Breast epithelium (tissue), 4 donors: ENCODE data around the gene ASAP2. TPM values are rescaled to one million over a fixed set of nuclear protein-coding genes. Genes with fewer than 3 reads are reported as not detected.

ENCODE experiments used
- DNase-seq, 2 donors: peaks; one replicate each; pipeline ENCODE4 v3.0.0-alpha.2; 2019; ENCODE audit warnings: low spot score in 2 of 2
- H3K27ac ChIP-seq, 2 donors: fragments of 200-600 bp; sonication (generic) in 1 of 2; one replicate each; pipeline ENCODE4 v1.5.1; 2016 to 2019; ENCODE audit warnings: mild to moderate bottlenecking in 1 of 2
- H3K27me3 ChIP-seq, 2 donors: fragments of 200-600 bp; sonication (generic) in 1 of 2; one replicate each; pipeline versions ENCODE4 v1.5.1 to v1.6.0; 2017 to 2019; ENCODE audit warnings: control low read depth in 1 of 2, mild to moderate bottlenecking in 1 of 2
- H3K36me3 ChIP-seq: fragments of 200-600 bp; one replicate; pipeline ENCODE4 v1.5.1; 2019
- H3K4me1 ChIP-seq, 2 donors: fragments of 200-600 bp; sonication (generic); one replicate each; pipeline ENCODE4 v1.5.1; 2016 to 2019; ENCODE audit warnings: control low read depth in 1 of 2
- H3K4me3 ChIP-seq, 3 donors: fragments of 200-600 bp; sonication (generic); 1 replicate in 2 of 3; 2 replicates in 1 of 3; pipeline ENCODE4 v1.5.1; 2016 to 2019; ENCODE audit warnings: mild to moderate bottlenecking in 3 of 3, moderate library complexity in 2 of 3
- H3K9me3 ChIP-seq, 2 donors: fragments of 200-600 bp; sonication (generic) in 1 of 2; one replicate each; pipeline ENCODE4 v1.5.1; 2016 to 2019; ENCODE audit warnings: control low read depth in 1 of 2
- POLR2A ChIP-seq: fragments of 450-650 bp; IDR thresholded peaks from one replicate; pipeline ENCODE4 v1.6.1; 2016; ENCODE audit warnings: antibody characterized with exemption, mild to moderate bottlenecking, moderate library complexity
- POLR2AphosphoS5 ChIP-seq, 3 donors: sonication (generic); formaldehyde crosslinking; IDR thresholded peaks; one replicate each; pipeline ENCODE4 v1.6.1; 2017; ENCODE audit warnings: antibody characterized with exemption in 3 of 3
- intact Hi-C: fragments of 100-400 bp; cut with DNase I; formaldehyde crosslinking; loops from one replicate; pipeline ENCODE4 v1.15.1; 2023; ENCODE audit warnings: low total_unique reads
- total RNA-seq, 3 donors: library from RNA; depleted of rRNA; stranded (reverse); fragments of >200 nt; gene quantifications; one replicate each; pipeline ENCODE4 v1.1.0, GENCODE V29; 2016
- TF ChIP-seq, protein P1 (sequence below), 3 donors: fragments of 450-650 bp; IDR thresholded peaks; one replicate each; pipeline ENCODE4 v1.5.1; 2016 to 2017; ENCODE audit warnings: antibody characterized with exemption in 3 of 3, mild to moderate bottlenecking in 3 of 3, moderate library complexity in 3 of 3

ASAP2 gene
- total RNA-seq, 3 donors from 2014 or later = 14.5 to 24.2 (median 21.0) TPM

DNA sequence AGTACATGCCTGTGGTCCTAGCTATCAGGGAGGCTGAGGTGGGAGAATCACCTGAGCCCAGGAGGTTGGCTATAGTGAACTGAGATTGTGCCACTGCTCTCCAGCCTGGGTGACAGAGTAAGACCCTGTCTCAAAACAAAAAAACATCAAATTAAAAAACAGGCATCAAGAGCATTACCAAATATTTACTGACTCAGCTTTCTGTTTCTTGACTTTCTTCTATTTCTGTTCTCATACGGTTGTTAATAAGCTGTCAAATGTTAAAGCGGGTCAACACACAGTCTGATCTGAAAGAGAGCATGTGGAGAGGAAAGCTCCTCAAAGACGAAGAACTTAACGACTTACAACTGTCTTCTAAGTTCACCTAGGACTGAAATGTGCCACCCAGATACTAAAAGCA, 157.8 kb downstream of the ASAP2 start:
- no peak for DNase-seq
- no peaks in the 10 kb centered on the region for H3K4me1 ChIP-seq
- H3K36me3 ChIP-seq = no peaks in the 10 kb centered on the region

DNA sequence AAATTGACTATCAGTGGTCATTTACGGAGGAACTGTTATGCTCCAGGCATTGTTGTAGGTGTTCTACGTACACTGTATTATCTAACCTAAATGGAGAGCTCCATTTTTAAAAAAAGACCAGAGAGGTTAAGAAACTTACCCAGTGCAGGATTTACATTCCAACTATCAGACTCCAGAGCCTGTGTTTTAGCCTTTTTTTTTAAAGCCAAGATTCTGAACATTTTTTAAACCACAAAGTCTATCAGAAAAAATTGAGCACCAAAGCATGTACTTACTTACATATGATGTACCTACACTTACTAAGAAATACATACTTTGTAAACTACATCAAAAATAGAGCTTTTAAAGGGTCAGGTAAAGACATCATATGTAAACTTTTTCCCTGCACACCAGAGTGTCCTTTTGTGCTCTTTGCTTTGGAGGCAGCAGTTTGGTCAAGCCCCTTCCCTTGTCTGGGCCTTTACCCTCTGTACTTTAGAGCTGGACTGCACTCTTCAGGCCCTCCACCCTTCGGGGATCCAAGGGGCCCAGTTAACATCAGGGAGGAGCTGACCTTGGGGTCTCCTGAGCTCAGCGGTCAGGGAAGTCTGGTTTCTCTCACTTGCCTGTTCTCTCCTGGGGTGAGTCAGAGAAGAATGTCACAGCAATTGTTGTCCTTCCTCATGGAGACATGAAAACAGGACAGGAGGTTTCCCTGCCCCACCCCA, 158.3 kb downstream of the ASAP2 start:
- intact Hi-C loops = no loop called here
- no peak overlapping the region for H3K4me3 ChIP-seq
- H3K27me3 ChIP-seq = no peaks in the 10 kb centered on the region
- no peaks in the 10 kb centered on the region for H3K9me3 ChIP-seq
- no peaks in the 10 kb centered on the region for H3K36me3 ChIP-seq
- H3K27ac ChIP-seq = no peak overlapping the region
- TF ChIP-seq POLR2AphosphoS5 (IDR thresholded peaks at IDR 0.05) (no peak), POLR2A (no peak)
- TF ChIP-seq, protein P1, sequence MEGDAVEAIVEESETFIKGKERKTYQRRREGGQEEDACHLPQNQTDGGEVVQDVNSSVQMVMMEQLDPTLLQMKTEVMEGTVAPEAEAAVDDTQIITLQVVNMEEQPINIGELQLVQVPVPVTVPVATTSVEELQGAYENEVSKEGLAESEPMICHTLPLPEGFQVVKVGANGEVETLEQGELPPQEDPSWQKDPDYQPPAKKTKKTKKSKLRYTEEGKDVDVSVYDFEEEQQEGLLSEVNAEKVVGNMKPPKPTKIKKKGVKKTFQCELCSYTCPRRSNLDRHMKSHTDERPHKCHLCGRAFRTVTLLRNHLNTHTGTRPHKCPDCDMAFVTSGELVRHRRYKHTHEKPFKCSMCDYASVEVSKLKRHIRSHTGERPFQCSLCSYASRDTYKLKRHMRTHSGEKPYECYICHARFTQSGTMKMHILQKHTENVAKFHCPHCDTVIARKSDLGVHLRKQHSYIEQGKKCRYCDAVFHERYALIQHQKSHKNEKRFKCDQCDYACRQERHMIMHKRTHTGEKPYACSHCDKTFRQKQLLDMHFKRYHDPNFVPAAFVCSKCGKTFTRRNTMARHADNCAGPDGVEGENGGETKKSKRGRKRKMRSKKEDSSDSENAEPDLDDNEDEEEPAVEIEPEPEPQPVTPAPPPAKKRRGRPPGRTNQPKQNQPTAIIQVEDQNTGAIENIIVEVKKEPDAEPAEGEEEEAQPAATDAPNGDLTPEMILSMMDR (IDR thresholded peaks at IDR 0.05) = no peak
- H3K4me1 ChIP-seq = no peaks in the 10 kb centered on the region
- DNase-seq = no peak

More for the DNA sequence above, 157.8 kb downstream of the ASAP2 start:
- H3K27me3 ChIP-seq = no peaks in the 10 kb centered on the region
- no peaks in the 10 kb centered on the region for H3K9me3 ChIP-seq
- no peak overlapping the region for H3K27ac ChIP-seq
- intact Hi-C loops = no loop called here
- TF ChIP-seq POLR2AphosphoS5 (IDR thresholded peaks at IDR 0.05) (no peak), POLR2A (no peak)
- TF ChIP-seq, protein P1 (IDR thresholded peaks at IDR 0.05) = no peak
- no peak overlapping the region for H3K4me3 ChIP-seq

DNA sequence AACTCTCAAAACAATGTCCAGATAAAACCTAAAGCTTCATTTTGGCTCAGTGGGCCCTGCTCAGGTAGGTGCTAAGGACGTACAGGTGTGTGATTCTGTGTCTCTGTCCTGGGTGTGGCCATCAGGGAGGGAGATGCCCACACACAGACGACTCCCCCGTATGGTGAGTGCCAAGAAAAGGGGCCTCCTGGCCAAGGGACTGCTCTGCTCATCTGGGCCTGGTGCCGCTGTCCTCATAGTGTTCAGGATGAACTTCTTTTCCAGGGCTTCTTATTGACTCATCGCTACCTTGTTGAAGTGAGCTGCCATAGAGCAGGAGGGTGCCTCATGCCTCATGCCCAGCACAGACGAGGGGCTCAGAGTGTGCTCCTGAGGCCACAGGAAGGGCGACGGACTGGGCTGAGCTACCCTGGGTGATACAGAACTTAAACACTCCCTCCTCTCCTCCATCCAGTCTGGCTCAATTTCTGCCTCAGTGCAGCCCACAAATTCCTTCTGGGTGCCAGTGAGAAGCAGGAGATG, 158.9 kb downstream of the ASAP2 start:
- no peaks in the 10 kb centered on the region for H3K9me3 ChIP-seq
- TF ChIP-seq POLR2AphosphoS5 (IDR thresholded peaks at IDR 0.05) (no peak), POLR2A (no peak)
- TF ChIP-seq, protein P1 (IDR thresholded peaks at IDR 0.05) = no peak
- no peaks in the 10 kb centered on the region for H3K27me3 ChIP-seq
- intact Hi-C loops = no loop called here
- DNase-seq = no peak
- no peak overlapping the region for H3K4me3 ChIP-seq
- H3K27ac ChIP-seq = no peak overlapping the region
- no peaks in the 10 kb centered on the region for H3K4me1 ChIP-seq
- no peaks in the 10 kb centered on the region for H3K36me3 ChIP-seq

DNA sequence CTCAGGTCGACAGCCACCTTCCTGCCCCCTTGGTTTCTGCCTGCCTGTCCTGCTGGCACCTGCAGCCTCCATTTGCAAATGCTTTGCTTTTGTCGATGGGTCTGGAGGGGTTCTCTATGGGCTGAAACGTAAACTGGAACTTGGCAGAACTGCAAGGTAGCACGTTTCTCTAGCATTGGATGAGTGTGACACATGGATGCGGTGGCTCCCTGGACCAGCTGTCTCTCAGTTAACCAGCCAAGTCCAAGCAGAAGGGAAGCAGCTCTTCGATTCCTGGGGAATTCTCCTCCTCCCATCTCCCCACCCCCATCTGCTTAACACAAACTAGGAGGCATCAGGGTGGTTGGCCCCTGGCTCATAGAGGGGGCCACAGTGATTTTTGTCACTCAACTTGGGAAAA, 159.4 kb downstream of the ASAP2 start:
- no peaks in the 10 kb centered on the region for H3K36me3 ChIP-seq
- no peaks in the 10 kb centered on the region for H3K27me3 ChIP-seq
- H3K27ac ChIP-seq = no peak overlapping the region
- DNase-seq = no peak
- intact Hi-C loops = no loop called here
- H3K9me3 ChIP-seq = no peaks in the 10 kb centered on the region
- TF ChIP-seq POLR2AphosphoS5 (IDR thresholded peaks at IDR 0.05) (no peak), POLR2A (no peak)
- TF ChIP-seq, protein P1 (IDR thresholded peaks at IDR 0.05) = no peak
- no peak overlapping the region for H3K4me3 ChIP-seq
- no peaks in the 10 kb centered on the region for H3K4me1 ChIP-seq

DNA sequence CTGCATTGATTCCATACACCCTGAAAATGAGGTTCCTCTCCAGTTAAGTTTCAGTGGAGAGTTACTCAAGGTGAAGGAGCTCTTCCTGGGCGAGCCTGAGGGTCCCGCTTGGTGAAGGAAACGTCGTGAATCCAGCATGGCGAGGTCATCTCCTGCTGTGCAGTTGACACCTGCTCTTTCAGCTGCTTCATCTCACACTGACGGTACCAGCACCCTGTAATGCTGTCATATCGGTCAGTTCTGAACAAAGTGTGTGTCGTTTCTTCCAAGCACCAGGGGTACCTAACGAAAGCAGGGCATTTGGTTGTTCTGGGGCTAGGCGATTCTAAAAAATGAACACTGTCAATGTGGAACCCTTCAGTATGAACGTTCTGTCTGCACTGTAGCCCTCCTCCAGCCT, 164.1 kb downstream of the ASAP2 start:
- DNase-seq = no peak
- no peaks in the 10 kb centered on the region for H3K4me1 ChIP-seq
- H3K27ac ChIP-seq = no peak overlapping the region
- H3K9me3 ChIP-seq = no peaks in the 10 kb centered on the region
- no peaks in the 10 kb centered on the region for H3K27me3 ChIP-seq
- no peaks in the 10 kb centered on the region for H3K36me3 ChIP-seq
- H3K4me3 ChIP-seq = no peak overlapping the region
- intact Hi-C loops = no loop called here
- TF ChIP-seq POLR2A (no peak), POLR2AphosphoS5 (IDR thresholded peaks at IDR 0.05) (no peak)
